Upper lobe of right lung (tissue), 1 donor: Measurements from ENCODE around the gene GPRC5D. TPM values are rescaled to one million over a fixed set of nuclear protein-coding genes. Genes with fewer than 3 reads are reported as not detected.

Experiments used
- ATAC-seq: fragments of 200-7000 bp; cut with Tn5 transposase; one replicate; pipeline ENCODE4 v1.9.1; 2020; ENCODE audit warnings: mild to moderate bottlenecking, moderate library complexity
- DNase-seq: peaks from one replicate; pipeline ENCODE4 v3.0.0-alpha.2; 2020
- H3K27ac ChIP-seq: fragments of 200-600 bp; one replicate; pipeline ENCODE4 v1.8.0; 2022
- H3K27me3 ChIP-seq: fragments of 200-600 bp; one replicate; pipeline ENCODE4 v1.8.0; 2022; ENCODE audit warnings: mild to moderate bottlenecking
- H3K36me3 ChIP-seq: fragments of 200-600 bp; one replicate; pipeline ENCODE4 v1.8.0; 2022
- H3K4me1 ChIP-seq: fragments of 200-600 bp; one replicate; pipeline ENCODE4 v1.8.0; 2022
- H3K4me3 ChIP-seq: fragments of 200-600 bp; one replicate; pipeline ENCODE4 v1.8.0; 2022; ENCODE audit warnings: mild to moderate bottlenecking
- H3K9me3 ChIP-seq: fragments of 200-600 bp; one replicate; pipeline ENCODE4 v1.8.0; 2022
- CTCF ChIP-seq: fragments of 200-600 bp; IDR thresholded peaks from one replicate; pipeline ENCODE4 v1.8.0; 2022; ENCODE audit warnings: antibody characterized with exemption
- intact Hi-C: fragments of 100-400 bp; cut with DNase I; formaldehyde crosslinking; loops from one replicate; pipeline ENCODE4 v1.11.0; 2022
- long read RNA-seq: library from polyadenylated mRNA; unstranded; transcript quantifications from one replicate; pipeline ENCODE4 v2.0.0, GENCODE V29; 2021
- total RNA-seq: library from RNA; stranded (reverse); fragmentation: NEBNext Ultra II Directional; extraction: Animal tissue kit (Norgen Biotek cat#: 25700); gene quantifications from one replicate; pipeline ENCODE4 v1.2.1, GENCODE V29; 2021
- donor health status: DM: no; HTN: yes; CAD: no; lungs with severe emphysema.

Gene GPRC5D
- not detected for total RNA-seq
- long read RNA-seq, partial matches to known transcripts = 0 of 4 reads
- long read RNA-seq, other reads (novel, unspliced or antisense) = 4 of 4 reads

GRCh38 chr12:12952036-12952435, at the start of gene GPRC5D:
GPRC5D (minus strand) TSS chr12:12952170; CDS start chr12:12950384, 1,786 bp downstream.
- no peak within 1 kb of the TSS for H3K27ac ChIP-seq
- intact Hi-C loops = no loop called here
- DNase-seq (no peak), ATAC-seq (no peak)
- H3K4me3 ChIP-seq = no peak within 1 kb of the TSS
- H3K36me3 ChIP-seq = no peaks in the 10 kb centered on the region
- H3K27me3 ChIP-seq = no peaks in the 10 kb centered on the region
- H3K9me3 ChIP-seq = no peaks in the 10 kb centered on the region
- H3K4me1 ChIP-seq = no peaks in the 10 kb centered on the region
- no peak for TF ChIP-seq CTCF

- H3K27me3 ChIP-seq = no peaks in the 10 kb centered on the region
- H3K4me3 ChIP-seq = peak overlapping the region; percentile 93
- no peaks in the 10 kb centered on the region for H3K36me3 ChIP-seq
- intact Hi-C loops = no loop called here
- no peaks in the 10 kb centered on the region for H3K9me3 ChIP-seq
- TF ChIP-seq CTCF = no peak
- peak overlapping the region; percentile 93 for H3K27ac ChIP-seq
- peaks cover 27% of the 10 kb centered on the region for H3K4me1 ChIP-seq
- ATAC-seq (no peak), DNase-seq (no peak)
Observed at GRCh38 chr12:13001775-13002040, 49.7 kb upstream of the GPRC5D start.

- Histone ChIP-seq H3K36me3 (no peaks in the 10 kb centered on the region), H3K4me1 (peaks cover 32% of the 10 kb centered on the region), H3K9me3 (no peaks in the 10 kb centered on the region), H3K27ac (peak overlapping the region; percentile 93), H3K4me3 (peak overlapping the region; percentile 93), H3K27me3 (no peaks in the 10 kb centered on the region)
- DNase-seq = peak; percentile 85
- ATAC-seq = peak; percentile 62
- intact Hi-C loops = no loop called here
- peak; percentile 46 for TF ChIP-seq CTCF
Observed at GRCh38 chr12:13000925-13001774, 49.2 kb upstream of the GPRC5D start.

- H3K4me3 ChIP-seq = peak overlapping the region; percentile 93
- H3K27ac ChIP-seq = peak overlapping the region; percentile 93
- H3K9me3 ChIP-seq = no peaks in the 10 kb centered on the region
- peak; percentile 81 for DNase-seq
- H3K27me3 ChIP-seq = no peaks in the 10 kb centered on the region
- intact Hi-C loops = no loop called here
- no peaks in the 10 kb centered on the region for H3K36me3 ChIP-seq
- ATAC-seq = peak; percentile 39
- no peak for TF ChIP-seq CTCF
- H3K4me1 ChIP-seq = peaks cover 32% of the 10 kb centered on the region
Observed at GRCh38 chr12:13000616-13000924, 48.6 kb upstream of the GPRC5D start.

GRCh38 chr12:12999959-13000615, 48.1 kb upstream of the GPRC5D start, which contains the start of gene HEBP1:
HEBP1 (minus strand) TSS chr12:13000265; CDS start chr12:13000114, 151 bp downstream.
- Histone ChIP-seq H3K36me3 (no peaks in the 10 kb centered on the region), H3K4me1 (peaks cover 32% of the 10 kb centered on the region), H3K9me3 (no peaks in the 10 kb centered on the region), H3K4me3 (peak within 1 kb of the TSS; percentile 93), H3K27ac (peak within 1 kb of the TSS; percentile 93), H3K27me3 (no peaks in the 10 kb centered on the region)
- peak; percentile 97 for ATAC-seq
- DNase-seq = peak; percentile 98
- intact Hi-C loops = loop anchor here (10.0 kb wide), 1 partner anchor 235 kb away; no protein-coding TSS in a partner anchor
- TF ChIP-seq CTCF = no peak
